Fibroblast of pulmonary artery (primary cell): Measurements from ENCODE around the gene ITPR1.

ENCODE experiments used
- DNase-seq: peaks from one replicate; pipeline ENCODE4 v3.0.0-alpha.2; 2010; ENCODE audit warnings: low read depth
- H3K4me3 ChIP-seq: replicated peaks from 2 replicates; pipeline ENCODE4 v1.5.1; 2011; ENCODE audit warnings: low read depth, mild to moderate bottlenecking, control low read depth, low read length, moderate library complexity
- TF ChIP-seq, protein P1 (sequence below): IDR thresholded peaks from 2 replicates; pipeline ENCODE4 v1.5.1; 2011; ENCODE audit warnings: mild to moderate bottlenecking, control low read depth, low read length, inconsistent platforms; ENCODE audit errors: missing control alignments

Gene ITPR1

DNA sequence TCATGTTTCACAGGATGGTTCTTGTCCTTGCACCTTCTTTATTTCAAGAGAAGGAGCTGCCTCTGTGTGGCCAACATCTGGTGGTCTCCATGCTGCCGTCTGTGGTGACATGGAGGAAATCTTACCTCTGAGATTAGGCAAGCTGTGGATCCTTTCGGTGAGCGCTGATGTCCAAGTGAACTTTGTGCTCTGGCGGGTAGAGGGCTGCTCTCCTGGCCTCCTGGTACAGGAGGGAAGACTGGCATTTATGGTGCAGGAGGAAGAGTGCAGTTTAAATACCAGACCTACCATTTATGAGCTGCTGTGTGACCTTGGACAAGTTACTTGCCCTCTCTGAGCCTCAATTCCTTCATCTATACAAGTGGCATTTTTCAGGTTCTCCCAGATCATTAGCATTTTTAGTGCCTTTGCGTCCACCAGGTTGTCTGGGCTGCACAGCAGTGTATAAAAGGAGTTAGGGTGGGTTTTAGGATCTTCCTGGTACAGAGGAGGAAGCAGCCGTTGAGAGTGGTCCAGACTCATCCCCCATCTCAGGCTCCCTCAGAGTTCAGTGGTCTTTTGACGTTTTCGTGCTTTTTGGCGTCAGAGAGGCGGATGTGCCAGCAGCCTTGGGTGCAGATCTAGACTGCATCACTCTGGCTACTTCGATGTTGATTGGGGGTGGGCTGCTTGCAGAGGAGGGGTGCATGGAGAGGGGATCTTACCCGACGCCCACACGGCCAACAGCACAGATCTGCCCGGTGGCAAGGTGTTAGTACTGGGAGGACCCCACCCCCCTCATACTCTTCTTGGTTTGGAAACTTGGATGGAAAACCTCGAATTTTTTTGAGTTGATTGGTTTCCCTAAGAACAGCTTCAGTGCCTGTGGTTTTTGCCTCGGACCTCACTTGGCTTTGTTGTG is 162.2 kb downstream of the ITPR1 start:
- TF ChIP-seq, protein P1, sequence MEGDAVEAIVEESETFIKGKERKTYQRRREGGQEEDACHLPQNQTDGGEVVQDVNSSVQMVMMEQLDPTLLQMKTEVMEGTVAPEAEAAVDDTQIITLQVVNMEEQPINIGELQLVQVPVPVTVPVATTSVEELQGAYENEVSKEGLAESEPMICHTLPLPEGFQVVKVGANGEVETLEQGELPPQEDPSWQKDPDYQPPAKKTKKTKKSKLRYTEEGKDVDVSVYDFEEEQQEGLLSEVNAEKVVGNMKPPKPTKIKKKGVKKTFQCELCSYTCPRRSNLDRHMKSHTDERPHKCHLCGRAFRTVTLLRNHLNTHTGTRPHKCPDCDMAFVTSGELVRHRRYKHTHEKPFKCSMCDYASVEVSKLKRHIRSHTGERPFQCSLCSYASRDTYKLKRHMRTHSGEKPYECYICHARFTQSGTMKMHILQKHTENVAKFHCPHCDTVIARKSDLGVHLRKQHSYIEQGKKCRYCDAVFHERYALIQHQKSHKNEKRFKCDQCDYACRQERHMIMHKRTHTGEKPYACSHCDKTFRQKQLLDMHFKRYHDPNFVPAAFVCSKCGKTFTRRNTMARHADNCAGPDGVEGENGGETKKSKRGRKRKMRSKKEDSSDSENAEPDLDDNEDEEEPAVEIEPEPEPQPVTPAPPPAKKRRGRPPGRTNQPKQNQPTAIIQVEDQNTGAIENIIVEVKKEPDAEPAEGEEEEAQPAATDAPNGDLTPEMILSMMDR: no peak
- H3K4me3 ChIP-seq: no peak overlapping the region
- no peak for DNase-seq

DNA sequence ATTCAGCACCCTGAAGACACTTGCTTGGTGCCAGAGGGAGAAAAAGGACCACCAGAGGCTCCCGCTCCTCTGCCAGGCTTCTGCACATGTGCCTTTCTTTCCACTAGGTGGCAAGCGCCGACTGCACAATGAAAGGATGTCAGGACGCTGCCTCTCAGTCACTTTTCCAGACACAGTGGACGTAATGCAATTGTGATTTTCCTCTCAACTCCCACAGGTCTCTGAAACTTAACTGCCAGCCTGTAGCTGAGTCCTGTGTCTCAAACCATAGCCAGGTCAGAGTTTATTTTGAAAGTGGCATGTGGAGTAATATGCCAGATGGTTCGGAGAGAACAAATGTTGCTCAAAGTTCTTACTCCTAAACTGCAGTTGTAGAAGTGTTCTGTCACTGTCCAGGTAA is 162.9 kb downstream of the ITPR1 start:
- no peak overlapping the region for H3K4me3 ChIP-seq
- TF ChIP-seq, protein P1: peak; percentile 96
- DNase-seq: peak; percentile 89

DNA sequence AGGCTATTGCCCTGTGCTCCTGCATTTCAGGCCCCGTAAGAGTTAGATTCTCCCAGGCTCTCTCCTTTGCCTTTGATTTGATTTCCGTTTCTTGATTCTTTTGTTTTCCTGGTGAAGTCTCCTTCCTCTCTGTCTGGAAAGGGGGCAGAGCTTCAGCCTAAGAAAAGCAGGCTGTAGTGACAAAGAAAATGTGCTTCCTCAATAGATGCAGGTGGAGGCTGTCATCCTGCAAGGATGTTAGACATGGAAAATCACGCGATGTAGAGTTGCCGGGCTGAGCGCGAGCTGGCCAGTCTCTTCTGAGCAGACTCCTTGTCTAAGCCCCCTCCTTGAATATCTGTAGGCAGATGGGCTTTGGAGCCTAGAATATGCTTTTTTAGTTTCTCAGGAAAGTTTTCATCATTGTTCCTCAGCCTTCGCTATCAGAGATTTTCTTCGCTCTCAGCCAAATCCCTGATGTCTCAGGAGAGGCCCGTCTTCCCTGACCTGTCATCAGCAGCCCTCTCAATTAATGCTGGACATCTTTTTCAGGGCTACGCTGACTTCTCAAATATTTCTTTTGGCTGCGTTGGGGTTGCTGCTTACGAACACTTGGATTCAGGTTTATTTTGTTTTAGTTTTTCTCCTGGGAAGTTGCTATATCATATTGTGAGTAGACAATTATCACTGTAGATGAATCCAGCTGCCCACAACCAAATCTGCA is 163.6 kb downstream of the ITPR1 start:
- no peak for DNase-seq
- TF ChIP-seq, protein P1: no peak

DNA sequence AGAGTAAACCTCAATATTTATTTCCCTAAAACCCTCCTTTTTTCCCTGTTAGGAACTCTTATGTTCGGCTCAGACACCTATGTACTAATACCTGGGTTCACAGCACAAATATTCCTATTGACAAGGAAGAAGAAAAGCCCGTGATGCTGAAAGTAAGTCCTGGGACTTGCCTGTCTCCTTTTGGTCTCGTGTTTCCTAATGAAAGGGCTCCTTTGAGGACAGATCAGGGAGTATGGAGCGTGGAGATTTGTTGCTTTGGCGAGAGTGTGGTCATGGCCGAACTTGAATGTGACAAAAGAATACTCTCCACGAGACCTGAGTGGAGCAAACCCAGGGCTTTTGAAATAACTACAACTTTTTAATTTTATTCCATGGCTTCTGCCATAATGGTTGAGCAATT is 167.8 kb downstream of the ITPR1 start:
- DNase-seq: no peak
- TF ChIP-seq, protein P1: no peak
- no peak overlapping the region for H3K4me3 ChIP-seq

More for the DNA sequence above, 163.6 kb downstream of the ITPR1 start:
- H3K4me3 ChIP-seq: no peak overlapping the region

DNA sequence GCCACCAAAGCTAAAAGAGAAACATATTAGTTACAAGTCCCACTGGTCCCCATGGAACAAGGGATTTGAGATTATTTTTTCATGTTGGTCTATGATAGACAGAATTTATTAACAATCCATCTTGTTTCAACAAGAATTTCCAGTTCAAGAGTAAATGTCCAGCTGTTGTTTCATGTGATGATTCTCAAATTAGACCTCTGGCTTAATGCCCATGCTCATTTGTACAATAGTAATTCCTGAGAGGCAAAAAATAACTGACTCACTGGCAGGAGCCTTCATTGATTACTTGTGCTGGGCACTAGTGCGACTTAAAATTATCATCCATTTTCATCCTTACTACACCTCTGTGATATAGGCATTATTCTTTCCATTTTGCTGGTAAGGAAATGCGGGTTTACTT is 171.3 kb downstream of the ITPR1 start:
- H3K4me3 ChIP-seq: no peak overlapping the region
- DNase-seq: no peak
- TF ChIP-seq, protein P1: no peak

DNA sequence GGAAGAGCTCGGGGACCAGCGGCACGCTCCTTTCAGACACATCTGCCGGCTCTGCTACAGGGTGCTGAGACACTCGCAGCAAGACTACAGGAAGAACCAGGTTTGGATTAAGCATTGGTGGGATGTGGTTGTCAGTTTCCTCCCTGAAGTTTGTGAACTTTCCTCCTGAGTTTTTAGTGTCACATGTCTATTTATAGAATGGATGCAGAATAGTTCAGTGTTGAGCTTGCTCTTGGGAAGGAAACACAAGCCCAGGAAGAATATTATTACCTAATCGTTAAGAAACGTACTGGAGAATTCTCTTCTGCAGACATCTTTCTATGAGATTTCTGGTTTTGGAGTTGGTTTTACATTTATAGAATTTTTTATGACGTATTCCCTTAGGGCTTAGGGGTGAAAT is 172.0 kb downstream of the ITPR1 start:
- no peak overlapping the region for H3K4me3 ChIP-seq
- no peak for DNase-seq
- TF ChIP-seq, protein P1: no peak

DNA sequence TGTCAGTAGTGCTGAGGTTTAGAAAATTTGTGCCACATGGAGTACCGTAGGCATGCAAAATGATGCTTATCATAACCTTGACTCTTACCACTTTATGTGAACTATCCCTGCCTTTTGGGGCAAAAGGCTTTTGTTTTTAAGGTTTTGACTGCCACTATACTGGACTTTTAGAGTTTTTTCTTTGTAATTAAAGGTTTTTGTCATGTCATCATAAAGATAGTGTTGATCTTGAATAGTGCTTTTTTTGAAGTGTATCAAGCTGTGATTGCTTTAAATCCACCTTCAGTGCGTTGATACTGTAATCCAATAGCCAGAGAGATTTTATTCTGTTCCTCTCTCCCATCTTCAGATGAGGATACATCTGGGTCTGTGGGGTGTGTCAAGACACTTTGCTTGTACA is 172.9 kb downstream of the ITPR1 start:
- TF ChIP-seq, protein P1: no peak
- no peak overlapping the region for H3K4me3 ChIP-seq
- no peak for DNase-seq
